CD4-positive, alpha-beta memory T cell (primary cell): ENCODE measurements around the gene HTRA2. TPM values are rescaled to one million over a fixed set of nuclear protein-coding genes. Genes with fewer than 3 reads are reported as not detected.

Experiments used
- CTCF ChIA-PET: fragments of 350-600 bp; sonication (Branson Sonifier 250); formaldehyde crosslinking; loops from one replicate; lab custom pipeline; 2021; ENCODE audit warnings: inconsistent platforms; ENCODE audit not compliant: partially characterized antibody; lab: Charles Lee
- POLR2A ChIA-PET: fragments of 350-600 bp; sonication (Branson Sonifier 250); formaldehyde crosslinking; loops from one replicate; lab custom pipeline; 2021; ENCODE audit not compliant: partially characterized antibody; lab: Charles Lee
- DNase-seq, 5 donors: peaks; one replicate each; pipeline versions ENCODE4 v3.0.0 to v3.0.0-alpha.2; 2020 to 2022; ENCODE audit warnings: mixed read lengths in 1 of 5
- H3K27ac ChIP-seq: one replicate; pipeline ENCODE4 v1.7.0; 2013; ENCODE audit warnings: low read depth, low read length
- H3K27me3 ChIP-seq: 2 replicates; pipeline ENCODE4 v1.7.0; 2013; ENCODE audit warnings: mild to moderate bottlenecking, low read length, moderate library complexity; ENCODE audit not compliant: insufficient read depth
- H3K36me3 ChIP-seq: 2 replicates; pipeline ENCODE4 v1.7.0; 2013; ENCODE audit warnings: mild to moderate bottlenecking, low read length, moderate library complexity; ENCODE audit not compliant: insufficient read depth
- H3K4me1 ChIP-seq: 2 replicates; pipeline ENCODE4 v1.7.0; 2013; ENCODE audit warnings: mild to moderate bottlenecking, low read length, moderate library complexity; ENCODE audit not compliant: insufficient read depth
- H3K4me3 ChIP-seq, 2 donors: one replicate each; pipeline ENCODE4 v1.7.0; 2013; ENCODE audit warnings: low read length in 2 of 2, mild to moderate bottlenecking in 1 of 2
- H3K9me3 ChIP-seq, 2 donors: one replicate each; pipeline ENCODE4 v1.7.0; 2013; ENCODE audit warnings: low read length in 2 of 2, control low read depth in 1 of 2; ENCODE audit not compliant: control insufficient read depth in 1 of 2
- H3K27ac Mint-ChIP-seq, 7 donors: one replicate each; pipeline ENCODE4 v1.8.0; 2020 to 2021; ENCODE audit warnings: mixed read lengths in 7 of 7, mild to moderate bottlenecking in 6 of 7, inconsistent platforms in 3 of 7, moderate library complexity in 3 of 7
- H3K27me3 Mint-ChIP-seq, 2 donors: one replicate each; pipeline ENCODE4 v1.8.0; 2020 to 2021; ENCODE audit warnings: mixed read lengths in 2 of 2
- H3K36me3 Mint-ChIP-seq, 2 donors: one replicate each; pipeline ENCODE4 v1.8.0; 2020 to 2021; ENCODE audit warnings: mixed read lengths in 2 of 2, inconsistent platforms in 1 of 2, mild to moderate bottlenecking in 1 of 2
- H3K4me1 Mint-ChIP-seq, 4 donors: one replicate each; pipeline ENCODE4 v1.8.0; 2020 to 2021; ENCODE audit warnings: mixed read lengths in 4 of 4, mild to moderate bottlenecking in 1 of 4
- H3K4me3 Mint-ChIP-seq, 8 donors: one replicate each; pipeline ENCODE4 v1.8.0; 2020 to 2021; ENCODE audit warnings: mixed read lengths in 8 of 8, mild to moderate bottlenecking in 7 of 8, moderate library complexity in 6 of 8, inconsistent platforms in 3 of 8
- H3K9me3 Mint-ChIP-seq, 8 donors: one replicate each; pipeline ENCODE4 v1.8.0; 2020 to 2021; ENCODE audit warnings: mixed read lengths in 8 of 8, mild to moderate bottlenecking in 5 of 8, inconsistent platforms in 3 of 8, moderate library complexity in 1 of 8
- intact Hi-C: fragments of 100-400 bp; cut with micrococcal nuclease; formaldehyde crosslinking; loops from one replicate; pipeline ENCODE4 v1.15.1; 2023
- polyA plus RNA-seq, 2 donors: library from polyadenylated mRNA; unstranded; fragments of 300-500 nt; fragmentation: Illumina TruSeq; gene quantifications; one replicate each; pipeline ENCODE4 v1.2.3, GENCODE V29; 2021
- total RNA-seq, 2 experiments: library from RNA; stranded (reverse); gene quantifications; one replicate each; pipeline ENCODE4 v1.2.3, GENCODE V29; 2021

HTRA2 gene
- total and polyA plus RNA-seq, 4 experiments from 2014 or later: 22.0 to 41.1 (median 32.8) TPM

- H3K9me3 Mint-ChIP-seq: peaks cover 0 to 4% (median 0%) of the 10 kb centered on the region in 8 donors
- H3K27me3 Mint-ChIP-seq: peaks cover 16 to 63% of the 10 kb centered on the region in 2 donors
- peak overlapping the region in 1 of 7 donors; percentile 15 for H3K27ac Mint-ChIP-seq
These were observed 25.1 kb upstream of the HTRA2 start for GRCh38 chr2:74504591-74504990.

GRCh38 chr2:74505448-74506246, 24.1 kb upstream of the HTRA2 start:
- no peaks in the 10 kb centered on the region for H3K9me3 ChIP-seq
- ChIA-PET CTCF (no interaction called here), POLR2A (interaction anchor here (1.8 to 7.0 kb wide), 9 partner anchors 10 to 51 kb away, joined by 8 to 60 read pairs (median 19); partner anchors contain the start of genes AUP1, CCDC142, DQX1 and HTRA2)
- Mint-ChIP-seq H3K27ac (peak overlapping the region in 1 of 7 donors; percentile 15), H3K27me3 (peaks cover 17 to 56% of the 10 kb centered on the region in 2 donors), H3K36me3 (peaks cover 30 to 34% of the 10 kb centered on the region in 2 donors), H3K9me3 (peaks cover 0 to 4% (median 0%) of the 10 kb centered on the region in 8 donors), H3K4me3 (peak overlapping the region in 5 of 8 donors; percentile 2 to 78 (median 23)), H3K4me1 (peaks cover 19 to 75% (median 50%) of the 10 kb centered on the region in 4 donors)
- H3K27me3 ChIP-seq: peaks cover 31% of the 10 kb centered on the region
- H3K36me3 ChIP-seq: peaks cover 15% of the 10 kb centered on the region
- no peak overlapping the region for H3K27ac ChIP-seq
- peaks cover 41% of the 10 kb centered on the region for H3K4me1 ChIP-seq
- intact Hi-C loops: loop anchor here (2.0 kb wide), 1 partner anchor 51 kb away; the partner anchor contains the start of gene INO80B
- DNase-seq: no peak
- no peak overlapping the region for H3K4me3 ChIP-seq

More at GRCh38 chr2:74504591-74504990, 25.1 kb upstream of the HTRA2 start:
- Histone ChIP-seq H3K4me3 (no peak overlapping the region), H3K9me3 (no peaks in the 10 kb centered on the region), H3K36me3 (peaks cover 15% of the 10 kb centered on the region), H3K4me1 (peaks cover 41% of the 10 kb centered on the region), H3K27me3 (peaks cover 35% of the 10 kb centered on the region), H3K27ac (no peak overlapping the region)
- H3K4me1 Mint-ChIP-seq: peaks cover 18 to 84% (median 51%) of the 10 kb centered on the region in 4 donors
- peak overlapping the region in 7 of 8 donors; percentile 2 to 78 (median 49) for H3K4me3 Mint-ChIP-seq
- ChIA-PET POLR2A (interaction anchor here (1.2 to 8.0 kb wide), 8 partner anchors 13 to 50 kb away, joined by 3 to 60 read pairs (median 12); partner anchors contain the start of genes AUP1, CCDC142, DQX1 and HTRA2), CTCF (interaction anchor here (1.0 to 2.1 kb wide), 2 partner anchors 17 to 26 kb away, joined by 3 to 17 read pairs; partner anchors contain the start of genes AUP1 and HTRA2)
- no peak for DNase-seq
- intact Hi-C loops: no loop called here
- peaks cover 30 to 34% of the 10 kb centered on the region in 2 donors for H3K36me3 Mint-ChIP-seq

GRCh38 chr2:74507145-74507925, 22.4 kb upstream of the HTRA2 start, which contains the start of gene PCGF1:
Gene PCGF1, minus strand, starts transcription at chr2:74507695. Its CDS starts 27 bp downstream, at chr2:74507668.
- peaks cover 18 to 64% (median 46%) of the 10 kb centered on the region in 4 donors for H3K4me1 Mint-ChIP-seq
- Histone ChIP-seq H3K4me3 (peak within 1 kb of the TSS; percentile 83 to 97), H3K27ac (peak within 1 kb of the TSS; percentile 98), H3K4me1 (peaks cover 40% of the 10 kb centered on the region), H3K36me3 (peaks cover 15% of the 10 kb centered on the region), H3K9me3 (no peaks in the 10 kb centered on the region), H3K27me3 (peaks cover 19% of the 10 kb centered on the region)
- peak within 1 kb of the TSS; percentile 97 to 100 (median 100) for H3K27ac Mint-ChIP-seq
- POLR2A ChIA-PET: interaction anchor here (0.9 to 7.0 kb wide), 12 partner anchors 9 to 86 kb away, joined by 3 to 60 read pairs (median 8); partner anchors contain the start of genes AUP1, C2orf81, CCDC142 and DQX1
- peak; percentile 98 to 99 (median 98) for DNase-seq
- peaks cover 30 to 34% of the 10 kb centered on the region in 2 donors for H3K36me3 Mint-ChIP-seq
- CTCF ChIA-PET: interaction anchor here (0.5 to 2.1 kb wide), 6 partner anchors 23 to 86 kb away, joined by 3 to 9 read pairs (median 3); partner anchors contain the start of genes CCDC142, HTRA2, MRPL53 and TTC31
- peaks cover 16 to 45% of the 10 kb centered on the region in 2 donors for H3K27me3 Mint-ChIP-seq
- H3K4me3 Mint-ChIP-seq: peak within 1 kb of the TSS; percentile 98 to 100 (median 100)
- peaks cover 0 to 4% (median 0%) of the 10 kb centered on the region in 8 donors for H3K9me3 Mint-ChIP-seq
- intact Hi-C loops: loop anchor here (1.0 to 2.0 kb wide), 5 partner anchors 22 to 53 kb away; partner anchors contain the start of genes AUP1, HTRA2, INO80B and TTC31

GRCh38 chr2:74507926-74508520, 21.7 kb upstream of the HTRA2 start:
- H3K27me3 Mint-ChIP-seq: peaks cover 15 to 44% of the 10 kb centered on the region in 2 donors
- Histone ChIP-seq H3K4me3 (peak overlapping the region; percentile 83 to 97), H3K27me3 (peaks cover 13% of the 10 kb centered on the region), H3K9me3 (no peaks in the 10 kb centered on the region), H3K4me1 (peaks cover 33% of the 10 kb centered on the region), H3K27ac (peak overlapping the region; percentile 98), H3K36me3 (peaks cover 15% of the 10 kb centered on the region)
- POLR2A ChIA-PET: interaction anchor here (1.5 to 7.0 kb wide), 8 partner anchors 8 to 87 kb away, joined by 6 to 60 read pairs (median 18); partner anchors contain the start of genes AUP1, C2orf81, CCDC142 and DQX1
- DNase-seq: no peak
- peaks cover 0 to 4% (median 0%) of the 10 kb centered on the region in 8 donors for H3K9me3 Mint-ChIP-seq
- H3K4me3 Mint-ChIP-seq: peak overlapping the region; percentile 98 to 100 (median 100)
- peak overlapping the region; percentile 97 to 100 (median 100) for H3K27ac Mint-ChIP-seq
- intact Hi-C loops: loop anchor here (1.0 to 2.0 kb wide), 5 partner anchors 21 to 53 kb away; partner anchors contain the start of genes AUP1, HTRA2, INO80B and TTC31
- peaks cover 30 to 34% of the 10 kb centered on the region in 2 donors for H3K36me3 Mint-ChIP-seq
- CTCF ChIA-PET: interaction anchor here (0.5 to 2.1 kb wide), 6 partner anchors 22 to 87 kb away, joined by 3 to 9 read pairs (median 3); partner anchors contain the start of genes CCDC142, HTRA2, MRPL53 and TTC31
- H3K4me1 Mint-ChIP-seq: peaks cover 18 to 60% (median 41%) of the 10 kb centered on the region in 4 donors

GRCh38 chr2:74510272-74510671, 19.5 kb upstream of the HTRA2 start:
- Histone ChIP-seq H3K36me3 (peaks cover 7% of the 10 kb centered on the region), H3K4me3 (no peak overlapping the region), H3K27me3 (peaks cover 10% of the 10 kb centered on the region), H3K4me1 (peaks cover 45% of the 10 kb centered on the region), H3K27ac (no peak overlapping the region), H3K9me3 (no peaks in the 10 kb centered on the region)
- Mint-ChIP-seq H3K9me3 (peaks cover 0 to 4% (median 0%) of the 10 kb centered on the region in 8 donors), H3K27ac (no peak overlapping the region), H3K36me3 (peaks cover 17 to 22% of the 10 kb centered on the region in 2 donors), H3K27me3 (peaks cover 7 to 32% of the 10 kb centered on the region in 2 donors), H3K4me1 (peaks cover 17 to 52% (median 32%) of the 10 kb centered on the region in 4 donors), H3K4me3 (no peak overlapping the region)
- ChIA-PET POLR2A (interaction anchor here (0.8 to 5.2 kb wide), 3 partner anchors 12 to 53 kb away, joined by 3 to 57 read pairs (median 37); partner anchors contain the start of genes AUP1, HTRA2, INO80B and WBP1), CTCF (interaction anchor here (1.0 to 1.7 kb wide), 3 partner anchors 14 to 27 kb away, joined by 3 to 4 read pairs (median 4); partner anchors contain the start of genes CCDC142 and TTC31)
- no peak for DNase-seq
- intact Hi-C loops: no loop called here
